ENCODE results near the gene CLCN6. TPM values are rescaled to one million over a fixed set of nuclear protein-coding genes. Genes with fewer than 3 reads are reported as not detected.

The CLCN6 gene
- total RNA-seq, 2 experiments from 2014 or later: 19.7 to 20.9 TPM

DNA sequence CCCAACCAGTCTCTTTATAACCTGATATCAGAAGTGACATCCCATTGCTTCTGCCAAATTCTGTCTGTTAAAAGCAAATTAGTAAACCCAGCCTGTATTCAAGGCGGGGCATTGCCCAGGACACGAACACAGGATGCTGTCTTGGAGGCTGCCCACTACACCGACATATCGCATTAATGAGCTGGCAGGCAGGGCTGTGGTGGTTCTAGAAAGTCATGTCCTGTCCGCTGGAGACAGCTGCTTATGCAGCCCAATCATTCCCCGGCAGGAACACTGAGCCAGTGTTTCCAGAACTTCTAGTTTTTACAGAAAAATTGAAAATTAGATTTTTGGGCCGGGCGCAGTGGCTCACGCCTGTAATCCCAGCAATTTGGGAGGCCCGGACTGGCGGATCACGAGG is 24.7 kb upstream of the CLCN6 start:
- no peaks in the 10 kb centered on the region for H3K9me3 Mint-ChIP-seq (ENCODE audit: insufficient read depth)
- H3K4me1 Mint-ChIP-seq (ENCODE audit: low read depth): peaks cover 8% of the 10 kb centered on the region
- no peak overlapping the region for H3K27ac Mint-ChIP-seq
- DNase-seq (no peak), ATAC-seq (no peak)
- H3K36me3 Mint-ChIP-seq (ENCODE audit: low read depth): no peaks in the 10 kb centered on the region
- ChIA-PET CTCF (no interaction called here), POLR2A (no interaction called here)
- no peaks in the 10 kb centered on the region for H3K27me3 Mint-ChIP-seq (ENCODE audit: low read depth)
- no peak overlapping the region for H3K4me3 Mint-ChIP-seq

DNA sequence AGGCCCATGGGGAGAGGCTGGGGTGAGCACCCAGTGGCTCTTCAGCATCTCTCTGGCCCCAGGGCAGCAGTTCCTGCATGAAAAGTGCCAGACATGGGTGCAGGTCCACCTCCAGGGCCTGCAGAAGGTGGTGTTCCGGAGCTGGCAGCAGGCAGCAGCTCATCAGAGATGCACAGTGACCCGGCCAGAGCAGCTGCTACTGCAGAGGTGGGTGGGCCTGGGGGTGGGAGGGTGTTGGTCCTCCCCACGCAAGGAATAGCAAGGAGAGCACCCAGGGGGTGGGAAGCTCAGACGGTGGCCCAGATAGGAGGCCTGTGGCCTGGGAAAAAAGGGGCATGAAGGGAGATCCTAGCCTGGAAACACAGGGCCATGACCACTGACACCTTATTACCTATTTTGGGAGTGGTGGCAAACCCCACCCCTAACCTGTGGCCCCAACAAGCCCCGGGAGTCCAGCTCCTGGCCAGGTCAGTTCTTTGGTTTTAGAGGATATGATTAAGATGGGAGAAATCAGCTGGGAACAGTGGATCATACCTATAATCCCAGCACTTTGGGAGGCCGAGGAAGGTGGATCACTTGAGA is 23.8 kb upstream of the CLCN6 start:
- no peak for DNase-seq
- no peak overlapping the region for H3K4me3 Mint-ChIP-seq
- no peaks in the 10 kb centered on the region for H3K9me3 Mint-ChIP-seq (ENCODE audit: insufficient read depth)
- ChIA-PET CTCF (interaction anchor here (0.6 kb wide), 1 partner anchor 191 kb away, joined by 4 read pairs; no protein-coding TSS in a partner anchor), POLR2A (interaction anchor here (0.6 to 1.0 kb wide), 2 partner anchors 13 to 126 kb away, joined by 3 to 4 read pairs; no protein-coding TSS in a partner anchor)
- H3K27ac Mint-ChIP-seq: no peak overlapping the region
- H3K4me1 Mint-ChIP-seq (ENCODE audit: low read depth): peaks cover 8% of the 10 kb centered on the region
- ATAC-seq: no peak
- H3K36me3 Mint-ChIP-seq (ENCODE audit: low read depth): no peaks in the 10 kb centered on the region
- no peaks in the 10 kb centered on the region for H3K27me3 Mint-ChIP-seq (ENCODE audit: low read depth)

DNA sequence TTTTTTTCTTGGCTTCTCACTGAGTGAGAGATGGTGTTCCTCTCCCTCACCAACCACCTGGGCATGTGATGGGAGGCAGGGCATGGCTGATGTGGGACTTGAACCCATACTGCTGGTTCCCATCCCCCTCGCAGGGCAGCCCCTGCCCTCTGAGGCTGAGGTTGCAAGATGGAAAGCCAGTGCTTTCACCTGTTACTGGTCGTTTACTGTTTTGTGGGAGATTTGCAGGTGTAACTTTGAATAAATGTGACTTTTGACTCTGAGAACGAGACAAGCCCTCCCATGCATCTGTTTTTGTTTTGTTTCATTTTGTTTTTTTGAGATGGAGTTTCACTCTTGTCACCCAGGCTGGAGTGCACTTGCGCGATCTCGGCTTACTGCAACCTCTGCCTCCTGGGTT is 22.4 kb upstream of the CLCN6 start:
- POLR2A ChIA-PET: interaction anchor here (1.6 kb wide), 1 partner anchor 125 kb away, joined by 8 read pairs; no protein-coding TSS in a partner anchor
- CTCF ChIA-PET: no interaction called here
- Mint-ChIP-seq H3K27ac (no peak overlapping the region), H3K27me3 (ENCODE audit: low read depth) (no peaks in the 10 kb centered on the region), H3K4me1 (ENCODE audit: low read depth) (peaks cover 8% of the 10 kb centered on the region), H3K4me3 (no peak overlapping the region), H3K9me3 (ENCODE audit: insufficient read depth) (no peaks in the 10 kb centered on the region), H3K36me3 (ENCODE audit: low read depth) (no peaks in the 10 kb centered on the region)
- DNase-seq: no peak
- no peak for ATAC-seq

DNA sequence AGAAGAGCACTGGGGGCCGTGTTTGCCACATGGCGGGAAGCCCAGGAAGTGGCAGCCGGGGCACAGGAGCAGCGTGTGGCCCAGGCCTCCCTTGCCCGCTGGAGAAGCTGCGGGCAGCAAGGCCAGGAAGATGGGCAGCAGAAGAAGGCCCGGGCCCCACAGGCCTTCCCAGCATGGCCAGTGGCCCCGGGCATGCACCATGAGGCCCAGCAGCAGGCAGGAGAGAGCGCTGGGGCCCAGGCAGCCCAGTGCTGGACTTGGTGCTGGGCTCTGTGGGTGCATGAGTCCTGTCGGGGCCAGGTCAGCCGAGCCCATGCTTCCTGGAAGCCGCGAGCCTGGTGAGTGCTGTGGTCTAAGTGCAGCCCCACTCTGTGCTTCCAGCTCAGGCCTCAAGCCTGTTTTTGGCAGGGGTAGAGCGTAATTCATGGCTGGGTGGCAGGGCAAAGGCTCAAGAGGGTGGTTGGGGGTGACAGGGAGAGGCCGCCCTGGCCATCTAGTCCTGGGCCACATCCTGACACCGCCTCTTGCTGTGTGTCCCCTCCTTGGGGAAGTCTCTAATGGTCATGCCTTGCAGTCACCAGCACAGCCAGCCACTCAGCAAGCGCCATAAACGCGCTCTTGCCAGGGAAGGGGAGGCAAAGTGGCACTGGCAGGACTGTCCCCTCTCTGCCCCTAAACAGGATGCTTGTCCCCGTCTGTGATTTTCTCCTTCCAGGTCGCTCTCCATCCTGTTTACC is 21.6 kb upstream of the CLCN6 start:
- H3K4me1 Mint-ChIP-seq (ENCODE audit: low read depth): peaks cover 8% of the 10 kb centered on the region
- no peak for ATAC-seq

DNA sequence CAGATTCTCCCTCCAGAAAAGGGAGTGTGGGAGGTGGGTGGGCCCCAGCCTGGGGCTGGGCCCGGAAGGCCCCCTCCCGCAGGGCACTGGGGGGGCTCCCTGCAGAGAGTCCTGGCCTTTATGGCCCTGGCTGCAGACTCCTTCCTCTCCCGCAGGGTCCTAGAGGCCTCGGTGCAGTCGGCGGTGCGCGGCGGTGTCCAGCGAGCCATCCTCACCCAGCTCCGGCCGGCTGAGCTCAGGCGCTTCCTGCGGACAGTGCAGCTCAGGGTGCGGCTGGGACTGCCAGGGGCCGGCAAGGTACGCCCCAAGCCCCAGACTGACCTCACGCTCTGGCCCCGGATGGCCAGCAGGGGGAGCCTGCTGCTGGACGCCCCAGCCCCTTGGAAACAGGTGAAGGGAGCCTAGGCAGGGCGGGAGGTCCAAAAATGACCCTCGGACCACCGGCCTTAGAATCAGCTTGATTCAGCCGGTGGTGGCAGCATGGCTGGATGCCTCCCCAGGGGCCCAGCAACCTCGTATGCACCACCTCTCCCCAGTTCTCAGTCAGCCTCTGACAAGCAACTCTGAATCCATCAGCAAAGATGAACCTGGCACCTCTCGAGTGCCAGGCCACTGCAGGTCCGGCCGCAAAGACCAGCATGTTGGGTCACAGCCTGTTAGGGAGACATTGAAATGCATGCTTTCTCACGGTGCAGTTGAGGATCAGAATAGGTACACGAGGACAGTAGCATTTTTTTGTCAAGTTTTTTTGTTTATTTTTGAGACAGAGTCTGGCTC is 20.8 kb upstream of the CLCN6 start:
- peak; percentile 46 for DNase-seq
- Mint-ChIP-seq H3K27me3 (ENCODE audit: low read depth) (no peaks in the 10 kb centered on the region), H3K4me3 (no peak overlapping the region), H3K9me3 (ENCODE audit: insufficient read depth) (no peaks in the 10 kb centered on the region), H3K4me1 (ENCODE audit: low read depth) (peaks cover 8% of the 10 kb centered on the region), H3K27ac (no peak overlapping the region), H3K36me3 (ENCODE audit: low read depth) (peaks cover 2% of the 10 kb centered on the region)
- ATAC-seq: peak; percentile 83
- CTCF ChIA-PET: interaction anchor here (0.8 to 1.8 kb wide), 3 partner anchors 9 to 188 kb away, joined by 3 to 10 read pairs (median 4); no protein-coding TSS in a partner anchor
- POLR2A ChIA-PET: interaction anchor here (0.9 to 1.6 kb wide), 2 partner anchors 19 to 123 kb away, joined by 3 to 8 read pairs; no protein-coding TSS in a partner anchor

More for the DNA sequence above, 21.6 kb upstream of the CLCN6 start:
- no peak overlapping the region for H3K27ac Mint-ChIP-seq
- ChIA-PET POLR2A (interaction anchor here (0.9 to 1.6 kb wide), 2 partner anchors 19 to 124 kb away, joined by 3 to 8 read pairs; no protein-coding TSS in a partner anchor), CTCF (interaction anchor here (1.4 to 1.8 kb wide), 2 partner anchors 8 to 19 kb away, joined by 4 to 10 read pairs; no protein-coding TSS in a partner anchor)
- H3K4me3 Mint-ChIP-seq: no peak overlapping the region
- H3K36me3 Mint-ChIP-seq (ENCODE audit: low read depth): peaks cover under 1% of the 10 kb centered on the region
- no peak for DNase-seq
- no peaks in the 10 kb centered on the region for H3K27me3 Mint-ChIP-seq (ENCODE audit: low read depth)
- H3K9me3 Mint-ChIP-seq (ENCODE audit: insufficient read depth): no peaks in the 10 kb centered on the region

DNA sequence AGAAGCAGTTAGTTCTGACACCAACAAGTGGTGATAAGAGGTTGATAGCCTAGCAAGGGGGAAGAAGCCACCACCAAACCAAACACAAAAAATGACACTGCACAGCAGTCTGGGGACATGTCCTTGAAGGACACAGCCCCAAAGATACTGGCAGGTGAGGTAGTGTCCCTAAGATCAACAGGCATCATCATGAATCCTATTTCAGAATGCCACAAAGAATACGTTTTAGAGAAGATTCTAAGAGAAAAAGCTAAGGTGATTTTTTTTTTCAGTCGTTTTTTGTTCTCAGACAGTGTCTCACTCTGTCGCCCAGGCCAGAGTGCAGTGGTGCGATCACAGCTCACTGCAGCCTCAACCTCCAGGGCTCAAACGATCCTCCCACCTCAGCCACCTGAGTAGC is 19.8 kb upstream of the CLCN6 start:
- Mint-ChIP-seq H3K27ac (no peak overlapping the region), H3K27me3 (ENCODE audit: low read depth) (no peaks in the 10 kb centered on the region), H3K4me3 (no peak overlapping the region), H3K4me1 (ENCODE audit: low read depth) (peaks cover 8% of the 10 kb centered on the region), H3K36me3 (ENCODE audit: low read depth) (peaks cover 2% of the 10 kb centered on the region), H3K9me3 (ENCODE audit: insufficient read depth) (no peaks in the 10 kb centered on the region)
- DNase-seq: no peak
- ChIA-PET CTCF (interaction anchor here (1.4 to 1.8 kb wide), 2 partner anchors 10 to 17 kb away, joined by 4 to 10 read pairs; no protein-coding TSS in a partner anchor), POLR2A (no interaction called here)
- ATAC-seq: no peak

DNA sequence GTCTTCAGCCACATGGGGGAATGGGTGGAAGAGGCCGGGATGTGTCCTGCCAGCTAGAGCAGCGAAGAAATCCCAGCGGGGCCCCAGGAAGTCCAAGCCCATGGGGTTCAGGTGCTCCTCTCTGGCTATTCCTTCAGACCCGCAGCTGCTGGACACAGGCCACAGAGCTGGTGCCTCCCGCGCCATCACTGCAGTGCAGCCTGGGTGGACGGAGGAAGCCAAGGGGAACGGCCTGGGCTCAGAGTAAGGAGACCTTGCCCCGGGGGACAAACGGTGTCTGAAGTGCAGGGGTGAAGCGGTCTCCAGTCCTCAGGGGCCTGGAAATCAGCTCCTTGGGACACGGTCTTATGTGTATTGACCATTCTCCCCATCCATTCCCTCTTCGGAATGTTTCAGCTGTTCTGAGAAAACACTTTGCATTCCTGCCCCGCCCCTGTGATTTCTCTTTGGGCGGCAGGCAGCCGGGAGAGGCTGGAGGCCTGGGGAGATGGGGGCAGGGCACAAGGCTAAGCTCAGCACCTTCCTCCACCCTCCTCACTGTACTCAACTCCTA is 18.7 kb upstream of the CLCN6 start:
- peaks cover 11% of the 10 kb centered on the region for H3K36me3 Mint-ChIP-seq (ENCODE audit: low read depth)
- H3K27me3 Mint-ChIP-seq (ENCODE audit: low read depth): no peaks in the 10 kb centered on the region
- DNase-seq: no peak
- CTCF ChIA-PET: interaction anchor here (1.2 kb wide), 1 partner anchor 750 kb away, joined by 3 read pairs; no protein-coding TSS in a partner anchor
- no peak for ATAC-seq
- no peak overlapping the region for H3K4me3 Mint-ChIP-seq
- H3K4me1 Mint-ChIP-seq (ENCODE audit: low read depth): peaks cover 8% of the 10 kb centered on the region
- no peak overlapping the region for H3K27ac Mint-ChIP-seq
- no peaks in the 10 kb centered on the region for H3K9me3 Mint-ChIP-seq (ENCODE audit: insufficient read depth)
- POLR2A ChIA-PET: interaction anchor here (1.0 kb wide), 1 partner anchor 17 kb away, joined by 3 read pairs; no protein-coding TSS in a partner anchor

DNA sequence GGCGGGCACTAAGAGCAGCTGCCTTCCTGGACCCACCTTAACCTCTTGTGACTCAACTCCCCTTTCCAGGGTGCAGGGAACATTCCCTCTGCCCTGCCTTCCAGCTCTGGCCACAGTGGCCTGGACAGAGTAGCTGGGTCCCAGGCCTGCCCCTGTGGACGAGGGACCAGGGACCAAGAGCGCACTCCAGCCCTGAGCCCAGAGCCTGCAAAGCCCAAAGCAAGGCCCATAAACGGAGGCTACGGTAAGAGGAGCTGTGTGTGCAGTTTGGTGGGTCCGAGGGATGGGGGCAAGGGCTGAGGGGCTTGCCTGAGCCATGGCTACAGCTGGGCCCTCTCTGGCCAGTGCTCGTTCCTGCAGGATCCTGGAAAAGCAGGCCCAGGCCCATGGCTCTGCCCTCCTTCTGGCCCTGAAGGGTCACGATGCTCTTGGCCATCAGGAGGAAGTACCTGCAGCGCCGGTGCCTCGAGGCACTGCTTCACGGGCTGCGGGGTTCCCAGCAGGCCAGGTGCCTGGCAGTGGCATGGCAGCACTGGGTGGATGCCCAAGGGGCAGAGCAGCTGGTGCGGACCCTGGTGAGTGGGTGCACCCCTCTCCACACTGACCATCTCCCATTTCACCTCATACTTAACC is 18.1 kb upstream of the CLCN6 start:
- Mint-ChIP-seq H3K4me1 (ENCODE audit: low read depth) (peaks cover 8% of the 10 kb centered on the region), H3K9me3 (ENCODE audit: insufficient read depth) (no peaks in the 10 kb centered on the region), H3K36me3 (ENCODE audit: low read depth) (peaks cover 12% of the 10 kb centered on the region), H3K4me3 (no peak overlapping the region), H3K27ac (no peak overlapping the region), H3K27me3 (ENCODE audit: low read depth) (no peaks in the 10 kb centered on the region)
- DNase-seq (no peak), ATAC-seq (no peak)
- POLR2A ChIA-PET: interaction anchor here (0.8 to 1.0 kb wide), 2 partner anchors 17 to 120 kb away, joined by 3 read pairs; no protein-coding TSS in a partner anchor
- CTCF ChIA-PET: interaction anchor here (1.2 kb wide), 1 partner anchor 751 kb away, joined by 3 read pairs; no protein-coding TSS in a partner anchor

DNA sequence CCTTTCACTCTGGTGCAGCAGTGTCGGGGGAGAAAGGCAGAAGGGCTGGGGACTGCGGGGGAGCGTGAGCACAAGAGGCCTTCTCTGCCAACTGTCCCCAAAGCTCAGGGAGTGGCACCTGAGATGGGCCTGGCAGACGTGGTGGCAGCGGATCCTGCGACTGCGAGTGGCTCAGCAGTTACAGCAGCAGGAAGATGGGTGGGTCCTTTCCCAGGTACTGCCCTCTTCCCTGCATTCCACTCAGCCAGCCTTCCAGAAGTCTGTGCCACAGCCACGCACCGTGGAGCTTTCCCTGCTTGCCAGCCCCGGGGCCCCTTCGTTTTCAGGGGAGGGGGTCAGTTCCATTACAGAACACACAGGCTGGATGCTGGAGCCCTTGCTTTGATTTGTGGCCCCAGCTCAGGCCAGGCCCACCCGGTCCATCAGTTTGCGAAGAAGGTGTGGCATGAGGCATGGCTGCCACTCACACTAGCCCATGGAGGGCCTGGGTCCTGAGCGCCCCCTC is 17.4 kb upstream of the CLCN6 start:
- Mint-ChIP-seq H3K4me1 (ENCODE audit: low read depth) (peaks cover 8% of the 10 kb centered on the region), H3K27ac (no peak overlapping the region), H3K36me3 (ENCODE audit: low read depth) (peaks cover 12% of the 10 kb centered on the region), H3K9me3 (ENCODE audit: insufficient read depth) (no peaks in the 10 kb centered on the region), H3K27me3 (ENCODE audit: low read depth) (no peaks in the 10 kb centered on the region), H3K4me3 (no peak overlapping the region)
- ATAC-seq: no peak
- ChIA-PET CTCF (interaction anchor here (1.0 kb wide), 1 partner anchor 70 kb away, joined by 3 read pairs; no protein-coding TSS in a partner anchor), POLR2A (interaction anchor here (0.8 to 1.8 kb wide), 2 partner anchors 119 to 120 kb away, joined by 3 to 6 read pairs; no protein-coding TSS in a partner anchor)
- DNase-seq: no peak

DNA sequence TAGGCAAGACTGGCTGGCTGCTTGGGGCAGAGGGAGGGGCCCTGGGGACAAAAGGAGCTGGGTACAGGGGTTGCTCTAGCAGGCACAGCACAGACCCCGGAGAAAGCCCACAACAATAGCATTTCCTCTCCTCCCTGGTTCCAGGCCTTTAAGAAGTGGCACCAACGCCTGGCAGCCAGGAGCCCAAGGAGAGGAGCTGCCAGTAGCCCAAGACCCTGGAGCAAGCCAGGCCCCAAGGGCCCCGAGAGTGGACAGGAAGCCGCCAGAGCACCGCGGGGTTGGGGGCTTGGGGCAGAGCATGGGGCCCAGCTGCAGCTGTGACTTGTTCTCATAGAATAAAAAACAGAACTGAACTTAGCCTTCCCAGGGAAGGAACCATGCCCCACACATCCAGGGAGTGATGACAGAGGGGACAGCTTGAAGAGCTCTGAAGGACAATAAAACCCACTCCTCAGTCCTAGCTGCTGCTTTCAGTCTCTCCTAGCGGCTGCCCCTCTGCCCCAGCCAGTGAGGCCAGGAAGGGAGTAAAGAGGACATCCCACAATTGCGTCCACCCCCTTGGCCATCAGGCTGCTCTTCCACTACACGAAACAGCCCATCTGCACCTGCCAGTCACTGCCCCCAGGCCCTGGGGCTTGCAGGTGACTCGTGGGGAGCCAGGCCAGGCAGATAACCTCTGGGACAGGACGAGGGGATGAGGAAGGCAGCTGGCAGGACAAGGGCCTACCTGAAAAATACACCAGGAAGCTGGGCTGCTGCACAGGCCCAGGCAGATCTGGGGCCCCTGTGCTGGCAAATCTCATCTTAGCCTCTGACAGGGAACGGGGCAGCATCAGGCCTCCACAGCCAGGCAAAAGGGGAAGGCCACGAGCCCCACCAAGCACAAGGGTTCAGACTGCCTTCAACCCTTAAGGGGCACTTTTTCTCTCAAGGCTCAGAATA is 16.6 kb upstream of the CLCN6 start:
- ChIA-PET CTCF (interaction anchor here (1.0 kb wide), 1 partner anchor 70 kb away, joined by 3 read pairs; no protein-coding TSS in a partner anchor), POLR2A (interaction anchor here (1.8 kb wide), 1 partner anchor 119 kb away, joined by 6 read pairs; no protein-coding TSS in a partner anchor)
- Mint-ChIP-seq H3K9me3 (ENCODE audit: insufficient read depth) (no peaks in the 10 kb centered on the region), H3K4me1 (ENCODE audit: low read depth) (peaks cover 8% of the 10 kb centered on the region), H3K36me3 (ENCODE audit: low read depth) (peaks cover 14% of the 10 kb centered on the region), H3K27me3 (ENCODE audit: low read depth) (no peaks in the 10 kb centered on the region), H3K27ac (peak overlapping the region; percentile 20), H3K4me3 (no peak overlapping the region)
- DNase-seq (no peak), ATAC-seq (no peak)
